ENCODE data around the gene LSM5.
"Not testable (repeated sequence)": the region's sequence is repeated elsewhere in the genome, so short reads cannot be mapped to it uniquely, and the experiment has no call there.

The LSM5 gene

DNA sequence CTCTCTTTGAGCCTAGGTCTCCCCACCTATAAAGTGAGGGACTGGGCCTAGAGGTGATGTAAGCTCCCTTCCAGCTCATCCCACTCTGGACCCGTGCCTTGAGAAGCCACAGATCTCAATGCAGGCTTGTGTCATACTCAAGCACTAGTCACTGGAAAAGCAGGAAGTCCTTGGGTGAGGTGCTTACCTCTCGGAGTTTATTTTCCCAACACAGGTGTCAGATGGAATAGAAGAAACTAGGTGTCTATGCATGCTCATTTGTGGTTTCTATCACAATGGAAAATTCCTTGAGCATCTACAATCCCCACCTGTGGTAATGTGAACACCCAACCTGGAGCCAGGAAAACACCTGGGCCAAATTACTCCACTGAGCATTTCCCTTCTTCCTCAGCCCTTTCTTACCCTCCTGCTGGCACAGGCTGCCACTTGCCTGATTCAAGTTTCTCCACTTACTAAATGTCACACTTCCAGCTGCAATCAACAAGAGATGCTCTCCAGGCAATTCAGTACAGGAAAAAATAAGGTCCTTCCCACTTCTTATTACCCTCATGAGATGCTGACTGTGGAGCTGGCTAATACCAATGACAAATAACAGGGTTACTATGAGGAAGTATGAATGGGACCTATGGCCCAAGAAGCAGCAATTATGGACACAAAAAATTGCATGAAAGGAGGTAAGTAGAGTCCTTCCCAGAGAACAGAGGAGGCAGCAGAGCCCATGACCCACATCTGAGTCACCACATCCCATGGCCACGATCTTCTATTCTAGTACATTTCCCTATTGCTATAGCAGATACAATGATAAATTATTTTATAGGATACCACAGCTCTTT is 13.1 kb downstream of the LSM5 start:
- no peak overlapping the region for H3K9ac ChIP-seq (ENCODE audit: low read depth, low read length)
- no peaks in the 10 kb centered on the region for H3K9me3 ChIP-seq (ENCODE audit: insufficient read depth, low read depth, low read length)
- H3K4me1 ChIP-seq (ENCODE audit: insufficient read depth, low read length): no peaks in the 10 kb centered on the region
- no peaks in the 10 kb centered on the region for H3K27me3 ChIP-seq (ENCODE audit: insufficient read depth, low read length)
- H3K4me3 ChIP-seq (ENCODE audit: low read length): no peak overlapping the region
- no peak overlapping the region for H3K27ac ChIP-seq (ENCODE audit: low read length)
- no peaks in the 10 kb centered on the region for H3K36me3 ChIP-seq (ENCODE audit: insufficient read depth, low read depth, low read length)

DNA sequence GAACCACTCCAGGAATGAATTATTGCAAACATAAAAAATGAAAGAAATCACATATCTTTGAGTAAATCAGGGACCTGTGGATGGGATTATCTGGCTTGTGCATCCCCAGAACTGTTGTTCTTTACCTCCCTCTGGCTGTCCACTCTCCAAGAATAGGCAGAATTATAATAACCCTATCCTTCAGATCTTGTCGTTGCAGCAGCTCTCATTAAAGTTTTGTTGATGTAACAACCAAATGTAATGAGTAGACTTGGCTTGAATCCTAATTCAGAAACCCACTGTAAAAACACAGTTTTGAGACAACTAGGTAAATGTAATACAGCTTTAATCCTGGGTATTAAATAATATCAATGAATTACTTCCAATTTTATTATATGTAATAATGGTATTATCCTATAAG is 16.2 kb downstream of the LSM5 start:
- Histone ChIP-seq H3K27ac (ENCODE audit: low read length) (no peak overlapping the region), H3K4me3 (ENCODE audit: low read length) (no peak overlapping the region), H3K4me1 (ENCODE audit: insufficient read depth, low read length) (no peaks in the 10 kb centered on the region), H3K27me3 (ENCODE audit: insufficient read depth, low read length) (no peaks in the 10 kb centered on the region), H3K36me3 (ENCODE audit: insufficient read depth, low read depth, low read length) (no peaks in the 10 kb centered on the region), H3K9me3 (ENCODE audit: insufficient read depth, low read depth, low read length) (no peaks in the 10 kb centered on the region), H3K9ac (ENCODE audit: low read depth, low read length) (no peak overlapping the region)

DNA sequence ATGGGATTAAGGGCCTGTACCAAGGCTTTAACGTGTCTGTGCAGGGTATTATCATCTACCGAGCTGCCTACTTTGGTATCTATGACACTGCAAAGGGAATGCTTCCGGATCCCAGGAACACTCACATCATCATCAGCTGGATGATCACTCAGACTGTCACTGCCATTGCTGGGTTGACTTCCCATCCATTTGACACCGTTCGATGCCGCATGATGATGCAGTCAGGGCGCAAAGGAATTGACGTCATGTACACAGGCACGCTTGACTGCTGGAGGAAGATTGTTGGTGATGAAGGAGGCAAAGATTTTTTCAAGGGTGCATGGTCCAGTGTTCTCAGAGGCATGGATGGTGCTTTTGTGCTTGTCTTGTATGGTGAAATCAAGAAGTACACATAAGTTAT is 18.2 kb downstream of the LSM5 start:
- no peaks in the 10 kb centered on the region for H3K9me3 ChIP-seq (ENCODE audit: insufficient read depth, low read depth, low read length)
- H3K4me3 ChIP-seq (ENCODE audit: low read length): no peak overlapping the region

DNA sequence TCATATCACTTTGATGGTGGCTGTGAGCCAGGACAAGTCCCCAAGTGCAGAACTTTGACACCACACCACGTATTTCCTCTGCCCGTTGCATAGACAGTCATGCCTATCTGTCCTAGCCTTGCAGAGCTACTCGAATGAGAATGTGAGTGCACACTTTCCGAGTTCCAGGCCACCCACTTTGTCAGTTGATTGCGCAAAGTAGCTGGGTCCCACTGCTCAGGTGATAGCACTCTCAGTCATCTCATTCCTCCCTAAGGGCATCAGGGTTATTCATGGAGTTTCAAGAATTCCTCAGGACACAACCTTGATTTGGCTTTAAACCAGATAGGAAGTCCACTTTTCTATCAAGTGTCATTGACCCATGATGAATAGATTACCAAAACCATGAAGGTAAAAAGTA is 19.3 kb downstream of the LSM5 start:
- Histone ChIP-seq H3K9me3 (ENCODE audit: insufficient read depth, low read depth, low read length) (no peaks in the 10 kb centered on the region), H3K36me3 (ENCODE audit: insufficient read depth, low read depth, low read length) (no peaks in the 10 kb centered on the region), H3K27me3 (ENCODE audit: insufficient read depth, low read length) (no peaks in the 10 kb centered on the region), H3K4me3 (ENCODE audit: low read length) (no peak overlapping the region), H3K4me1 (ENCODE audit: insufficient read depth, low read length) (no peaks in the 10 kb centered on the region), H3K27ac (ENCODE audit: low read length) (no peak overlapping the region), H3K9ac (ENCODE audit: low read depth, low read length) (no peak overlapping the region)

More for the DNA sequence above, 18.2 kb downstream of the LSM5 start:
- no peaks in the 10 kb centered on the region for H3K27me3 ChIP-seq (ENCODE audit: insufficient read depth, low read length)
- H3K9ac ChIP-seq (ENCODE audit: low read depth, low read length): no peak overlapping the region
- H3K4me1 ChIP-seq (ENCODE audit: insufficient read depth, low read length): no peaks in the 10 kb centered on the region
- H3K36me3 ChIP-seq (ENCODE audit: insufficient read depth, low read depth, low read length): no peaks in the 10 kb centered on the region
- H3K27ac ChIP-seq (ENCODE audit: low read length): no peak overlapping the region

DNA sequence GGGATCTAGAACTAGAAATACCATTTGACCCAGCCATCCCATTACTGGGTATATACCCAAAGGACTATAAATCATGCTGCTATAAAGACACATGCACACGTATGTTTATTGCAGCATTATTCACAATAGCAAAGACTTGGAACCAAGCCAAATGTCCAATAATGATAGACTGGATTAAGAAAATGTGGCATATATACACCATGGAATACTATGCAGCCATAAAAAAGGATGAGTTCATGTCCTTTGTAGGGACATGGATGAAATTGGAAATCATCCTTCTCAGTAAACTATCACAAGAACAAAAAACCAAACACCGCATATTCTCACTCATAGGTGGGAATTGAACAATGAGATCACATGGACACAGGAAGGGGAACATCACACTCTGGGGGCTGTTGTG is 20.2 kb downstream of the LSM5 start:
- not testable (repeated sequence) for H3K27ac ChIP-seq (ENCODE audit: low read length); H3K4me3 ChIP-seq (ENCODE audit: low read length); H3K36me3 ChIP-seq (ENCODE audit: insufficient read depth, low read depth, low read length); H3K9me3 ChIP-seq (ENCODE audit: insufficient read depth, low read depth, low read length); H3K9ac ChIP-seq (ENCODE audit: low read depth, low read length); H3K4me1 ChIP-seq (ENCODE audit: insufficient read depth, low read length); H3K27me3 ChIP-seq (ENCODE audit: insufficient read depth, low read length)

DNA sequence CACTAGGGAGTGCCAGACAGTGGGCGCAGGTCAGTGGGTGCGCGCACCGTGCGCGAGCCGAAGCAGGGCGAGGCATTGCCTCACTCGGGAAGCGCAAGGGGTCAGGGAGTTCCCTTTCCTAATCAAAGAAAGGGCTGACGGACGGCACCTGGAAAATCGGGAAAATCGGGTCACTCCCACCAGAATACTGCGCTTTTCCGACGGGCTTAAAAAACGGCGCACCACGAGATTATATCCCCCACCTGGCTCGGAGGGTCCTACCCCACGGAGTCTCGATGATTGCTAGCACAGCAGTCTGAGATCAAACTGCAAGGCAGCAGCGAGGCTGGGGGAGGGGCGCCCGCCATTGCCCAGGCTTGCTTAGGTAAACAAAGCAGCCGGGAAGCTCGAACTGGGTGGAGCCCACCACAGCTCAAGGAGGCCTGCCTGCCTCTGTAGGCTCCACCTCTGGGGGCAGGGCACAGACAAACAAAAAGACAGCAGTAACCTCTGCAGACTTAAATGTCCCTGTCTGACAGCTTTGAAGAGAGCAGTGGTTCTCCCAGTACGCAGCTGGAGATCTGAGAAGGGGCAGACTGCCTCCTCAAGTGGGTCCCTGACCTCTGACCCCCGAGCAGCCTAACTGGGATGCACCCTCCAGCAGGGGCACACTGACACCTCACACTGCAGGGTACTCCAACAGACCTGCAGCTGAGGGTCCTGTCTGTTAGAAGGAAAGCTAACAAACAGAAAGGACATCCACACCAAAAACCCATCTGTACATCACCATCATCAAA is 25.4 kb downstream of the LSM5 start:
- H3K9ac ChIP-seq (ENCODE audit: low read depth, low read length); H3K27ac ChIP-seq (ENCODE audit: low read length); H3K9me3 ChIP-seq (ENCODE audit: insufficient read depth, low read depth, low read length); H3K4me3 ChIP-seq (ENCODE audit: low read length); H3K36me3 ChIP-seq (ENCODE audit: insufficient read depth, low read depth, low read length); H3K27me3 ChIP-seq (ENCODE audit: insufficient read depth, low read length); H3K4me1 ChIP-seq (ENCODE audit: insufficient read depth, low read length): not testable (repeated sequence)

DNA sequence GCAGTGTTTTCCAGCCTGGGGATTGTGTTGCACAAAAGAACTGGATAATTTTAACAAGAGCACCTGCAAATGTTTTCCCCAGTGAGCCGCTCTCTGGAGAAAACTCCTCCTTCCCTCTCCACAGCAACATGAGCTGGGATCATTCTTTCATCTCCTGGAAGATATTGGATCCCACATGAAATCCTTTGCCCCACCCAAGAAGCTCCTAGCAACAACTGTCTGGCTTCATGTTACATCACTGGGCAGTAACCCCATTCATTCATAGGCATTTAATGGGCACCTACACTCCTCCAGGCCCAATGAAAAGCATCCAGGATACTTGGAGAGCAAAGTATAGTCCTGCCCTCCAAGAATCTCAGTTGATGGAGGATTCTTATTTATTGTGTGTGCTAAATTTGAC is 27.2 kb downstream of the LSM5 start:
- Histone ChIP-seq H3K27ac (ENCODE audit: low read length) (no peak overlapping the region), H3K36me3 (ENCODE audit: insufficient read depth, low read depth, low read length) (no peaks in the 10 kb centered on the region), H3K9ac (ENCODE audit: low read depth, low read length) (no peak overlapping the region), H3K4me3 (ENCODE audit: low read length) (no peak overlapping the region), H3K27me3 (ENCODE audit: insufficient read depth, low read length) (no peaks in the 10 kb centered on the region), H3K4me1 (ENCODE audit: insufficient read depth, low read length) (no peaks in the 10 kb centered on the region), H3K9me3 (ENCODE audit: insufficient read depth, low read depth, low read length) (no peaks in the 10 kb centered on the region)

DNA sequence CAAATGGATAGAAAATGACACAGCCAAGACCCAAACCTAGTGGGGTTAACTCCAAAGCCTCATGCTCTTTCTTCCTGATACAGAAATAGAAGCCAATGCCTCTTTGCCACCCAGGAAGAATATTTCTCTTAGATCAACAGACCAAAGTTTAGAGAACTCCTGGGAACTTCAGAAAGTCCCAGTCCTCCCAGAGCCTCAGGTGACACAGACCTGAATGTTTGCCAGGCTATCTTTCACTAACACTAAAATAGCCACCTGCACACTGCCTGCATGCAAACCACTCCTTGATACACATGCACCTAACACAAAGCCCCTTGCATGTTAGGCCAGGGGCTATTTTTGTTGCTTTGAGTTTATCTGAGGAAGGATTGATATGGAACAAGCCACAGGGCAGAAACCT is 27.7 kb downstream of the LSM5 start:
- no peak overlapping the region for H3K9ac ChIP-seq (ENCODE audit: low read depth, low read length)
- no peak overlapping the region for H3K4me3 ChIP-seq (ENCODE audit: low read length)
- H3K36me3 ChIP-seq (ENCODE audit: insufficient read depth, low read depth, low read length): no peaks in the 10 kb centered on the region
- H3K27ac ChIP-seq (ENCODE audit: low read length): no peak overlapping the region
- H3K4me1 ChIP-seq (ENCODE audit: insufficient read depth, low read length): no peaks in the 10 kb centered on the region
- H3K9me3 ChIP-seq (ENCODE audit: insufficient read depth, low read depth, low read length): no peaks in the 10 kb centered on the region
- H3K27me3 ChIP-seq (ENCODE audit: insufficient read depth, low read length): no peaks in the 10 kb centered on the region

DNA sequence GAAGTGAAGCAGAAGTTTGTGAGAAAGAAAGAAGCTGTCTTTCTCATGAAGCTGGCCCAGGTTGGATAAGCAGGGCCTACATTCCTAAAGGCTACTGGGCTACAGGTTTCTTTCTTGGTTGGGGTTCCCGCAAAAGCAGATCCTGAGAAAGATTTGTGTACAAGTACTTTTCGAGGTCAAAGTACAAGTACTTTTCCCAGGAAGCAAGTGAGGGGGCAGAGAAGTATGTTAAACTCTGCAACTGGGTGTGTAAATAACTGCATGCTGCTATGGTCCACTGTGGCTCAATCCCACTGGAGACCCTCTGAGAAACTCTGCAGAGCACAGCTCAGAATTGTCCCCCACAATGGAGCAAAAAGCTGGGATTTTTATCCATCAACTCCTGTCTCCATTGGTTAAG is 28.7 kb downstream of the LSM5 start:
- no peaks in the 10 kb centered on the region for H3K36me3 ChIP-seq (ENCODE audit: insufficient read depth, low read depth, low read length)
- H3K27me3 ChIP-seq (ENCODE audit: insufficient read depth, low read length): no peaks in the 10 kb centered on the region
- H3K4me3 ChIP-seq (ENCODE audit: low read length): no peak overlapping the region
- no peaks in the 10 kb centered on the region for H3K4me1 ChIP-seq (ENCODE audit: insufficient read depth, low read length)
- no peak overlapping the region for H3K27ac ChIP-seq (ENCODE audit: low read length)
- H3K9me3 ChIP-seq (ENCODE audit: insufficient read depth, low read depth, low read length): no peaks in the 10 kb centered on the region
- no peak overlapping the region for H3K9ac ChIP-seq (ENCODE audit: low read depth, low read length)

DNA sequence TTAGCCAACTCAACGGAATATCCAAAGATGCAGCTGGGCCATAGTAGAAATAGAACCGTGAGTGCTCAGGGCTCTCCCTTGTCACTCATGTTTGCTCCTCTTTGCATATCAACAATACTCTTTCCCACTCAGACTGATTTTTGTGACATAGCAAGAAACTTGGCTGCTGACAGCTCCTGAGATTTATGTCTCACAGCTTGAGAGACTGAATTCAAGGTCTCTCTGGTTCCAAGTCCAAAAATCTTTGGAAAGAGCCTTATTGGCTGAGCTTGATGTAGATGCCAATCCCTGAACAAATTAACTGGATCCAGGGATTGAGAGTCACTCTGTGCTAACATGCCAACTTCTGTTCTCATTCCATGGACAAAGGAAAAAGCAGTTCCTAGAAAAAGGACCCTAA is 30.4 kb downstream of the LSM5 start:
- Histone ChIP-seq H3K9ac (ENCODE audit: low read depth, low read length) (no peak overlapping the region), H3K9me3 (ENCODE audit: insufficient read depth, low read depth, low read length) (no peaks in the 10 kb centered on the region), H3K27ac (ENCODE audit: low read length) (no peak overlapping the region), H3K36me3 (ENCODE audit: insufficient read depth, low read depth, low read length) (no peaks in the 10 kb centered on the region), H3K4me1 (ENCODE audit: insufficient read depth, low read length) (no peaks in the 10 kb centered on the region), H3K4me3 (ENCODE audit: low read length) (no peak overlapping the region), H3K27me3 (ENCODE audit: insufficient read depth, low read length) (no peaks in the 10 kb centered on the region)

DNA sequence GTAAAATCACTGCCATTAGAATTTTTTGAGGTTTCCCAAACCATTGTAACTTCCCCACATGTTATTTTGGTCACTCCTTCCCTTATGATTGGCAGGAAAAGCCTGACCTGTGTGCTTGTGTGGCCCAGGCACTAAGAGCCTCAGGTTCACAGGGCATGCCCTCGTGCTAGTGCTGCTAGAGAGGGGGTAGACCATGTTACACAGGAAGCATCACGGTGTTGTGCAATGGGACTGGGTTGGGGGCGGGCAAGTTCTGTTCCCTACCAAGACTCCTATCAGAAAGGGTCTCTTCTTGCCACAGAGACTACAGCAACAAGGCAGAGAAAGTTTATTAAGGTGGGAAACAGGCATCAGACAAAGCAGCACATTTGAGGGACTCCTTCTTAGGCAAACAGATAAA is 32.2 kb downstream of the LSM5 start:
- Histone ChIP-seq H3K9me3 (ENCODE audit: insufficient read depth, low read depth, low read length) (no peaks in the 10 kb centered on the region), H3K36me3 (ENCODE audit: insufficient read depth, low read depth, low read length) (no peaks in the 10 kb centered on the region), H3K4me1 (ENCODE audit: insufficient read depth, low read length) (no peaks in the 10 kb centered on the region)

DNA sequence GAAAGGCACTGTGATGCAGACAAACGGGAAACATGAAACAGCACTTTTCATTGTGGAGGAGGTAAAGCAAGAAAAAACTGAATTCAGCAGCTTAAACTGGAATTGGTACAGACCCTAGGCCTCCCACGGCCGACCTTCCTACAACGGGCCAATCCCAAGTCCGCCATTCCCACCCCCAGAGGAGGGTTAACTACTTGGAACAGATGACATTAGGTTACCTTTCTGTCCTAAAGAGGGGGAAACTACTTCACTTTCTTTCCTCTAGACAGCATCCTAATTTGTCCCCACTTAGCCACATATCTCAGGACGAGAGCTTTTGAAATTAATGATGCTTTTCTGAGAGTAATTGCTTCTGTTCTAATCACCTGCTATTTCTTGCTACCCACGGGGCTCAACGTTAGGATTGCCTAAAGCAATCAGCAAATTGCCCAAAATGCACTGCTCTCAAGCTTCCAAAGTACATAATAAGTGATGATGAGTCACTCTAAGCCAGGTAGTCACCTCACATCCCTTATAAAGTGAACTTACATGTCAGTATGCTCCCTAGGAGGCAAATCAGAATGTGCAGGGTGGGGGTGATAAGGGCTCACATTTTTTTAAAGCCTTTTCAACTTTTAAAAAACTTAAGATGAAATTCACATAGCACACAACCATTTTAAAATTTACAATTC is 36.7 kb downstream of the LSM5 start:
- no peaks in the 10 kb centered on the region for H3K27me3 ChIP-seq (ENCODE audit: insufficient read depth, low read length)
- H3K9ac ChIP-seq (ENCODE audit: low read depth, low read length): no peak overlapping the region
- H3K27ac ChIP-seq (ENCODE audit: low read length): no peak overlapping the region
- H3K36me3 ChIP-seq (ENCODE audit: insufficient read depth, low read depth, low read length): no peaks in the 10 kb centered on the region
- no peak overlapping the region for H3K4me3 ChIP-seq (ENCODE audit: low read length)
- no peaks in the 10 kb centered on the region for H3K9me3 ChIP-seq (ENCODE audit: insufficient read depth, low read depth, low read length)
- H3K4me1 ChIP-seq (ENCODE audit: insufficient read depth, low read length): no peaks in the 10 kb centered on the region

More for the DNA sequence above, 32.2 kb downstream of the LSM5 start:
- no peak overlapping the region for H3K9ac ChIP-seq (ENCODE audit: low read depth, low read length)
- H3K27me3 ChIP-seq (ENCODE audit: insufficient read depth, low read length): no peaks in the 10 kb centered on the region
- H3K27ac ChIP-seq (ENCODE audit: low read length): no peak overlapping the region
- no peak overlapping the region for H3K4me3 ChIP-seq (ENCODE audit: low read length)
